Trophoblast cell (in vitro differentiated cells and primary cell): Measurements from ENCODE around the gene PTMS.

Experiments used
- DNase-seq, 2 donors: peaks; one replicate each; pipeline ENCODE4 v3.0.0-alpha.2; 2016
- H2AFZ ChIP-seq: 2 replicates; pipeline ENCODE4 v1.6.1; 2013; ENCODE audit warnings: low read length, moderate library complexity, mild to moderate bottlenecking; ENCODE audit not compliant: insufficient read depth, poor library complexity
- H2AK5ac ChIP-seq: 2 replicates; pipeline ENCODE4 v1.6.1; 2013; ENCODE audit warnings: mild to moderate bottlenecking, low read length
- H2BK120ac ChIP-seq: 2 replicates; pipeline ENCODE4 v1.6.1; 2013; ENCODE audit warnings: low read length, mild to moderate bottlenecking, moderate library complexity; ENCODE audit not compliant: insufficient read depth, poor library complexity
- H2BK12ac ChIP-seq: 2 replicates; pipeline ENCODE4 v1.6.1; 2013; ENCODE audit warnings: mild to moderate bottlenecking, low read length, moderate library complexity
- H2BK5ac ChIP-seq: 2 replicates; pipeline ENCODE4 v1.6.1; 2013; ENCODE audit warnings: low read length, low read depth, moderate library complexity, mild to moderate bottlenecking; ENCODE audit not compliant: poor library complexity
- H3K14ac ChIP-seq: 2 replicates; pipeline ENCODE4 v1.6.1; 2013; ENCODE audit warnings: mild to moderate bottlenecking, low read length
- H3K18ac ChIP-seq: 2 replicates; pipeline ENCODE4 v1.6.1; 2013; ENCODE audit warnings: mild to moderate bottlenecking, low read length
- H3K23ac ChIP-seq: 2 replicates; pipeline ENCODE4 v1.6.1; 2013; ENCODE audit warnings: low read length
- H3K27ac ChIP-seq: 2 replicates; pipeline ENCODE4 v1.5.1; 2013; ENCODE audit warnings: low read depth, mild to moderate bottlenecking, inconsistent platforms, low read length, moderate library complexity
- H3K27me3 ChIP-seq: 2 replicates; pipeline ENCODE4 v1.6.1; 2013; ENCODE audit warnings: inconsistent platforms, mild to moderate bottlenecking, low read length, moderate library complexity; ENCODE audit not compliant: insufficient read depth
- H3K36me3 ChIP-seq, 2 experiments: 1 replicate in 1 of 2; 2 replicates in 1 of 2; pipeline ENCODE4 v1.6.1; 2013; ENCODE audit warnings: low read length in 2 of 2, mild to moderate bottlenecking in 2 of 2, moderate library complexity in 1 of 2; ENCODE audit not compliant: insufficient read depth in 2 of 2, control insufficient read depth in 1 of 2
- H3K4ac ChIP-seq: 2 replicates; pipeline ENCODE4 v1.6.1; 2013; ENCODE audit warnings: low read depth, mild to moderate bottlenecking, low read length, moderate library complexity
- H3K4me1 ChIP-seq, 2 experiments: 1 replicate in 1 of 2; 2 replicates in 1 of 2; pipeline ENCODE4 v1.6.1; 2013; ENCODE audit warnings: low read length in 2 of 2, mild to moderate bottlenecking in 2 of 2, moderate library complexity in 1 of 2; ENCODE audit not compliant: insufficient read depth in 2 of 2, control insufficient read depth in 1 of 2
- H3K4me2 ChIP-seq: 2 replicates; pipeline ENCODE4 v1.6.1; 2013; ENCODE audit warnings: inconsistent platforms, mild to moderate bottlenecking, low read length, moderate library complexity
- H3K4me3 ChIP-seq: 2 replicates; pipeline ENCODE4 v1.5.1; 2013; ENCODE audit warnings: mild to moderate bottlenecking, low read depth, low read length, inconsistent platforms
- H3K79me1 ChIP-seq: one replicate; pipeline ENCODE4 v1.6.1; 2013; ENCODE audit warnings: low read length
- H3K79me2 ChIP-seq: 2 replicates; pipeline ENCODE4 v1.6.1; 2013; ENCODE audit warnings: low read length, mild to moderate bottlenecking; ENCODE audit not compliant: control insufficient read depth, insufficient read depth, poor library complexity
- H3K9ac ChIP-seq: 2 replicates; pipeline ENCODE4 v1.6.1; 2013; ENCODE audit warnings: mild to moderate bottlenecking, low read length
- H3K9me3 ChIP-seq: 2 replicates; pipeline ENCODE4 v1.6.1; 2013; ENCODE audit warnings: low read depth, mild to moderate bottlenecking, control low read depth, inconsistent platforms, low read length; ENCODE audit not compliant: insufficient read depth
- H4K12ac ChIP-seq: 2 replicates; pipeline ENCODE4 v1.6.1; 2013; ENCODE audit warnings: low read depth, mild to moderate bottlenecking, low read length, moderate library complexity
- H4K8ac ChIP-seq: 2 replicates; pipeline ENCODE4 v1.6.1; 2013; ENCODE audit warnings: low read depth, mild to moderate bottlenecking, low read length, moderate library complexity
- H4K91ac ChIP-seq: one replicate; pipeline ENCODE4 v1.6.1; 2013; ENCODE audit warnings: low read depth, mild to moderate bottlenecking, low read length, moderate library complexity
- WGBS: extraction: QIAGEN DNeasy Blood & Tissue Kit; methylation state at CpG from one replicate; pipeline ENCODE4 v1.1.7; 2013; ENCODE audit warnings: missing lambda C conversion rate; ENCODE audit not compliant: insufficient read length, insufficient coverage; ENCODE audit errors: extremely low coverage; 5-methylcytosine and 5-hydroxymethylcytosine counted together

PTMS gene

DNA sequence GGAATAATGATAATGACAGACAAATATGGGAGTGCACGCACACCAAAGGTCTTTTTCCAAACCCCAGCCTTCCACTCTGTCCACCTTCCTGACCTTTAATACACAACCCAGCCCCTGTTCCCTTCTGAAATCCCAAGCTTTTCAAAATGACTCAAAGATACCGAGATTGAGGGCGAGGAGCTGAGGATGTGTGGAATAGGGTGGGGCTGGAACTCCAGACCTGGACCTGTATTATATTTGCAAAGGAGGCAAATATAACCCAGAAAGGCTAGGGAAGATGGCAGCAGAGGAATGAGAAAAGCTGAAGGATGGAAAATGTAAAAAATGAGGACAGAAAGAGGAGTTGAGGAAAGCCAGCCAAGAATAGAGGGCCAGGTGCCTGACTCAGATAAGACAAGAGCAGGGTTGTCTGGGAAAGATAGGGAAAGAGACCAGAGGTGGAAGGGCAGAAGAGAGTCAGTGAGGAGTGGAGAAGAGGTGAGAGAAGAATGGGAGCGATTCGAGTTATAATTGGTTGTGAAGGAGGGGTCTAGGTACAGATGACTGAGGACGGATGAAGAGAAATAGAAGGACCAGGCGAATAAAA lies 1.0 kb upstream of the PTMS start:
- peak overlapping the region; percentile 39 for H4K12ac ChIP-seq

DNA sequence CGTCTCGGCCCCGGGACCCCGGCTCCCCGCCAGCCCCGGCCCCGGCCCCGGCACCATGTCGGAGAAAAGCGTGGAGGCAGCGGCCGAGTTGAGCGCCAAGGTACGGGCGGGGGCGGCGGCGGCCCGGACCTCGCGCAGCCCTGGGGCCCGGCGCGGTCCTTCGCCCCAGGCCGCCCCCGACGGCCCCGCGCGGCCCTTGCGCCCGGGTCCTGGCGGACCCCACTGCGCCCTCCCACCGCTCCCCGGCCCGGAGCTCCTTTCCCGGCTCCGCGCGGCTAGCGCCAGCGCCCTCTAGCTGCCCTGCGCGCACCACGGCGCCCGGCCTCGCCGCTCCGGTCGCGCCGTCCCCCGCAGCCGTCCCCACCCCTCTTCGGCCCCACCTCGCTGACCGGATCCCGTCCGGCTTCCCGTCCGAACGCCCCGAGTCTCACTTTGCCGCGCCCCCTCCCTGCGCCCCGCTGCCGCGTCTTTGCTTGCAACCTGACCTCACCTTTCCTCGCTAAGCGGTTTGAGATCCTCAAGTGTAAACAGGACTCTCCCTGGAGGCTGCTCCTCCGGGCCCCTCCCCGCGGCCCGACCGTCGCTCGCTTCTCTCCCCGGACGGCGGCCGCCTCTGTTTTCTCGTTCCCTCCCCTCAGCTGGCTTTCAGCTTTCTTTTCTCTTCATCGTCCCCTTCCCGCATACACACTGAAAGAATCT lies 637 bp downstream of the PTMS start:
- peak overlapping the region; percentile 77 for H3K27ac ChIP-seq
- H2AFZ ChIP-seq = peak overlapping the region; percentile 54

More for the DNA sequence above, 1.0 kb upstream of the PTMS start:
- no peak overlapping the region for H3K23ac ChIP-seq
- no peak overlapping the region for H3K9ac ChIP-seq
- peak overlapping the region; percentile 58 for H2BK12ac ChIP-seq
- peak in 1 of 2 donors; percentile 22 for DNase-seq
- H2AFZ ChIP-seq = peak overlapping the region; percentile 46
- peak overlapping the region; percentile 29 for H3K4ac ChIP-seq
- H3K18ac ChIP-seq = peak overlapping the region; percentile 48
- peak overlapping the region; percentile 63 for H2BK5ac ChIP-seq
- WGBS = no CpG with 5 or more reads among the region's 7 CpGs
- H2AK5ac ChIP-seq = peak overlapping the region; percentile 69
- H3K79me1 ChIP-seq = peaks cover 30% of the 10 kb centered on the region
- peak overlapping the region; percentile 91 for H3K4me2 ChIP-seq
- H3K4me3 ChIP-seq = no peak overlapping the region
- peak overlapping the region; percentile 85 for H3K27ac ChIP-seq
- H3K36me3 ChIP-seq = peaks cover 10 to 11% of the 10 kb centered on the region in 2 experiments
- H3K4me1 ChIP-seq = peaks cover 23 to 32% of the 10 kb centered on the region in 2 experiments
- H4K8ac ChIP-seq = peak overlapping the region; percentile 63
- peak overlapping the region; percentile 91 for H4K91ac ChIP-seq
- peak overlapping the region; percentile 95 for H2BK120ac ChIP-seq
- H3K9me3 ChIP-seq = no peaks in the 10 kb centered on the region
- H3K79me2 ChIP-seq = peaks cover 18% of the 10 kb centered on the region
- H3K14ac ChIP-seq = peak overlapping the region; percentile 82
- no peaks in the 10 kb centered on the region for H3K27me3 ChIP-seq

DNA sequence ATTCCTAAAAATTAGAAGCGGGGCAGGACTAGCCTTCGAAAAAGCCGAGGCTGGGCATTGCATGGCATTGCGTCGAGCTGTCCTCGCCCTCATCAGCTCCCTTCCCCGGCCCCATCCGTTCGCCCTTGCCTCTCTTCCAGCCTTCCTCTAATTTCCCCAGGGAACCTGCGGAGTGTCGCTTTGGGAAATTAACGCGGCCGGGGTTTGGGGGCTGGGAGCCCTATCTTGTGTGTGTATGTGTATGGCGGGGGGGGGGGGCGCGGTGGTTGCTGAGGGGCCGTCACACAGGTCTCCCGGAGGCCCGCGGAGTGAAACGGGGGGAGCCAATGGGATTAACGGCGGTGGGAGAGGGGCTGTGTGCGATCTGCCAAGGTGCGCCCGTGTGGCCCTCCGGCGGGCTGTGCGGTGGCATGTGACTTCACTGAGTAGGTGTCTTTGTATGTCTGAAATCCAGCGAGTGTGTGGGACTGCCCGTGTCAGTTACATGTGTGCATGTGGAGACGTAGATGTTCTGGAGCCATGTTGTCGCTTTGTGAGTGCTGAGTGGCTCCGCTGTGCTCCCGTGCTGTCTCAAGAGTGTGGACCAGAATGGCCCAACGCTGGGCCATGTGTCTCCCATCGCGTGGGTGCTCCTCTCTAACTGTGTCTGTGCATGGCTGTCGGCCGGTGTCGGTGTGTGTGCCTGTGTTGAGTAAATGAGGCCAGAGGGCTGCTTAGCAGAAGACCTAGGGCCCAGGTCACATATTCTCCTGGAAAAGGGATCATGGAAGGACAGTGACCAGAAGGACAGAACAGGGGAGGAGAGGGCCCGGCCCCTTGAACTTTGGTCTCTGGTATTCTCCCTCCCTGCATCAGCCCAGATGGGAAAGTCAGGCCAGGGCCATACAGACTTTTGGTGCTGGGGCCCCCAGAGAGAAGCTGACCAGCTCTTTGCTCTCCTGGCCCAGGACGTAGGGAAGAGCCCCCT lies 1.5 kb downstream of the PTMS start:
- Histone ChIP-seq H2BK12ac (no peak overlapping the region), H3K4me2 (peak overlapping the region; percentile 91), H3K4me3 (peak overlapping the region; percentile 92), H3K9me3 (peaks cover 2% of the 10 kb centered on the region), H3K79me2 (peaks cover 18% of the 10 kb centered on the region), H2BK5ac (no peak overlapping the region), H3K27me3 (no peaks in the 10 kb centered on the region), H4K8ac (peak overlapping the region; percentile 23), H3K27ac (peak overlapping the region; percentile 6), H3K14ac (peak overlapping the region; percentile 90), H2AK5ac (peak overlapping the region; percentile 12), H3K4ac (peak overlapping the region; percentile 76), H3K36me3 (peaks cover 21 to 24% of the 10 kb centered on the region in 2 experiments), H3K9ac (peak overlapping the region; percentile 83), H4K91ac (peak overlapping the region; percentile 77), H3K23ac (peak overlapping the region; percentile 55), H3K4me1 (peaks cover 23 to 32% of the 10 kb centered on the region in 2 experiments), H3K18ac (peak overlapping the region; percentile 92), H2BK120ac (no peak overlapping the region), H2AFZ (peak overlapping the region; percentile 11), H4K12ac (no peak overlapping the region), H3K79me1 (peaks cover 30% of the 10 kb centered on the region)
- DNase-seq = peak in 1 of 2 donors; percentile 9
- WGBS = no CpG with 5 or more reads among the region's 44 CpGs

More for the DNA sequence above, 637 bp downstream of the PTMS start:
- Histone ChIP-seq H3K14ac (peak overlapping the region; percentile 90), H3K79me2 (peaks cover 18% of the 10 kb centered on the region), H3K79me1 (peaks cover 30% of the 10 kb centered on the region), H4K8ac (peak overlapping the region; percentile 43), H3K4me1 (peaks cover 23 to 32% of the 10 kb centered on the region in 2 experiments), H3K9ac (peak overlapping the region; percentile 83), H3K23ac (no peak overlapping the region), H3K18ac (peak overlapping the region; percentile 92), H2BK12ac (no peak overlapping the region), H4K91ac (peak overlapping the region; percentile 77), H2AK5ac (peak overlapping the region; percentile 32), H4K12ac (peak overlapping the region; percentile 43), H2BK5ac (peak overlapping the region; percentile 61), H3K27me3 (no peaks in the 10 kb centered on the region), H3K36me3 (peaks cover 21 to 24% of the 10 kb centered on the region in 2 experiments), H3K4me2 (peak overlapping the region; percentile 91), H3K9me3 (peaks cover under 1% of the 10 kb centered on the region), H2BK120ac (peak overlapping the region; percentile 55), H3K4me3 (peak overlapping the region; percentile 92), H3K4ac (peak overlapping the region; percentile 76)
- DNase-seq = peak; percentile 59 to 71
- no CpG with 5 or more reads among the region's 88 CpGs for WGBS

DNA sequence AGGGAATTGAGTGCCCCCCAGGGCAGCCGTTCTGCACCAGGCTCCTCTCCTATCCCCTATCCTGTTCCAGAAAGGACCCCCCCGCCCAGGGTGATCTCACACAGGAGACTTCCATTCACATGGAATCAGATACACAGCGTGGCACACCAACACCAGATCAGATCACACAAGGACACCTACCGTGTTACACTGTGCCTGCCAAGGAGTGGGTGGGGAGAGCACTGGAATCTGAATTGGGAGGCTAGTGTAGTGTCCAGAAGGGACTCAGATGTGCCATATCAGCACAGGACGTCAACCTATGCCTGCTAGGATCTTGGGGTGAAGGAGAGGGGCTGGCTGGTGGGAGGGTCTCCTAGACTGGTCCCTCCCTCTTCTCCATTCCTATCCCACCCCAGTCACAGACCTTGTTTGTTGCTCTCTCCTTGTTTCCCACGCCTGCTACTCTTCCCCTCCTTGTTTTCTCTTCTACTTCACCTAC lies 2.3 kb downstream of the PTMS start:
- H3K4ac ChIP-seq = peak overlapping the region; percentile 2
- peaks cover 5% of the 10 kb centered on the region for H3K27me3 ChIP-seq
- H2BK120ac ChIP-seq = no peak overlapping the region
- no peak overlapping the region for H2BK12ac ChIP-seq
- peaks cover 18% of the 10 kb centered on the region for H3K79me2 ChIP-seq
- H3K4me2 ChIP-seq = peak overlapping the region; percentile 91
- H2BK5ac ChIP-seq = no peak overlapping the region
- no peak overlapping the region for H3K9ac ChIP-seq
- H3K4me1 ChIP-seq = peaks cover 21 to 32% of the 10 kb centered on the region in 2 experiments
- H3K18ac ChIP-seq = peak overlapping the region; percentile 22
- H4K12ac ChIP-seq = no peak overlapping the region
- H4K91ac ChIP-seq = no peak overlapping the region
- no peak overlapping the region for H3K27ac ChIP-seq
- H2AFZ ChIP-seq = no peak overlapping the region
- H3K36me3 ChIP-seq = peaks cover 21 to 24% of the 10 kb centered on the region in 2 experiments
- peak overlapping the region; percentile 10 for H3K4me3 ChIP-seq
- H3K23ac ChIP-seq = no peak overlapping the region
- peaks cover 28% of the 10 kb centered on the region for H3K79me1 ChIP-seq
- no peak for DNase-seq
- no peak overlapping the region for H4K8ac ChIP-seq
- H3K9me3 ChIP-seq = peaks cover 2% of the 10 kb centered on the region
- no CpG with 5 or more reads among the region's 6 CpGs for WGBS
- no peak overlapping the region for H3K14ac ChIP-seq
- H2AK5ac ChIP-seq = no peak overlapping the region
